HG03575 (cell line): Measurements from ENCODE around the gene IGSF21.

ENCODE experiments used
- ATAC-seq: cut with Tn5 transposase; IDR thresholded peaks from one replicate; pipeline ENCODE4 v1.9.1; 2021; ENCODE audit not compliant: unreplicated experiment, insufficient number of reproducible peaks, low FRiP score; ENCODE audit errors: extremely low read depth

The IGSF21 gene

GRCh38 chr1:18114726-18115410, 7.3 kb downstream of the IGSF21 start:
- ATAC-seq, result no peak

GRCh38 chr1:18116777-18117176, 9.2 kb downstream of the IGSF21 start:
- ATAC-seq, result no peak

GRCh38 chr1:18118078-18118477, 10.5 kb downstream of the IGSF21 start:
- no peak for ATAC-seq

- no peak for ATAC-seq
These were observed 10.9 kb downstream of the IGSF21 start for GRCh38 chr1:18118491-18118890.

GRCh38 chr1:18119289-18119688, 11.7 kb downstream of the IGSF21 start:
- ATAC-seq, result no peak

- no peak for ATAC-seq
These were observed 12.3 kb downstream of the IGSF21 start for GRCh38 chr1:18119771-18120377.

GRCh38 chr1:18120638-18121037, 13.0 kb downstream of the IGSF21 start:
- no peak for ATAC-seq

GRCh38 chr1:18121072-18121820, 13.6 kb downstream of the IGSF21 start:
- ATAC-seq, result no peak

- no peak for ATAC-seq
These were observed 15.9 kb downstream of the IGSF21 start for GRCh38 chr1:18123467-18123992.

- no peak for ATAC-seq
These were observed 17.4 kb downstream of the IGSF21 start for GRCh38 chr1:18124977-18125376.

- no peak for ATAC-seq
These were observed 19.0 kb downstream of the IGSF21 start for GRCh38 chr1:18126616-18127015.

GRCh38 chr1:18128298-18128697, 20.7 kb downstream of the IGSF21 start:
- no peak for ATAC-seq

- ATAC-seq, result no peak
These were observed 22.8 kb downstream of the IGSF21 start for GRCh38 chr1:18130356-18130755.

GRCh38 chr1:18132022-18132710, 24.6 kb downstream of the IGSF21 start:
- ATAC-seq, result no peak

- no peak for ATAC-seq
These were observed 25.3 kb downstream of the IGSF21 start for GRCh38 chr1:18132711-18133541.

- ATAC-seq, result no peak
These were observed 26.9 kb downstream of the IGSF21 start for GRCh38 chr1:18134324-18135046.

GRCh38 chr1:18137759-18138345, 30.3 kb downstream of the IGSF21 start:
- ATAC-seq, result no peak
